Measurements from ENCODE around the gene SUPT20HL2. TPM values are rescaled to one million over a fixed set of nuclear protein-coding genes. Genes with fewer than 3 reads are reported as not detected.

SUPT20HL2 gene
- total RNA-seq, 1 experiment from 2014 or later: not detected

- TF ChIP-seq ZNF425 (CRISPR knock-in tag; conservative IDR thresholded peaks at IDR 0.05) (no peak), AR (CRISPR knock-in tag; IDR thresholded peaks at IDR 0.05) (no peak)
Measured at GRCh38 chrX:24292353-24292752, 21.5 kb downstream of the SUPT20HL2 start (continued).

GRCh38 chrX:24285082-24285481 is 28.8 kb downstream of the SUPT20HL2 start:
- H3K27ac Mint-ChIP-seq: no peak overlapping the region
- ATAC-seq (no peak), DNase-seq (ENCODE audit: low spot score) (no peak)
- no peak overlapping the region for H3K4me3 Mint-ChIP-seq
- H3K9me3 Mint-ChIP-seq: peaks cover 9% of the 10 kb centered on the region
- TF ChIP-seq GABPB1 (CRISPR knock-in tag; IDR thresholded peaks at IDR 0.05) (no peak), SMAD3 (CRISPR knock-in tag; IDR thresholded peaks at IDR 0.05; ENCODE audit: borderline replicate concordance) (no peak), TEAD4 (CRISPR knock-in tag; IDR thresholded peaks at IDR 0.05) (no peak), FOXP4 (CRISPR knock-in tag; IDR thresholded peaks at IDR 0.05) (no peak)
- H3K4me1 Mint-ChIP-seq: peaks cover 36% of the 10 kb centered on the region
- 0 out of 2 replicates have a peak, but pooled peaks cover 4% of the 10 kb centered on the region for H3K36me3 Mint-ChIP-seq
- H3K27me3 Mint-ChIP-seq (ENCODE audit: low read depth): no peaks in the 10 kb centered on the region
- POLR2A ChIA-PET: no interaction called here
- CTCF ChIA-PET: interaction anchor here (1.2 kb wide), 1 partner anchor 10 kb away, joined by 4 read pairs; no protein-coding TSS in a partner anchor

GRCh38 chrX:24283127-24283794 is 30.6 kb downstream of the SUPT20HL2 start:
- Mint-ChIP-seq H3K9me3 (no peaks in the 10 kb centered on the region), H3K4me3 (no peak overlapping the region), H3K4me1 (peaks cover 32% of the 10 kb centered on the region), H3K36me3 (no peaks in the 10 kb centered on the region), H3K27ac (no peak overlapping the region), H3K27me3 (ENCODE audit: low read depth) (no peaks in the 10 kb centered on the region)
- DNase-seq (ENCODE audit: low spot score) (no peak), ATAC-seq (no peak)
- ChIA-PET POLR2A (interaction anchor here (0.7 kb wide), 1 partner anchor 557 kb away, joined by 5 read pairs; no protein-coding TSS in a partner anchor), CTCF (interaction anchor here (0.6 to 0.7 kb wide), 2 partner anchors 35 to 703 kb away, joined by 3 read pairs; no protein-coding TSS in a partner anchor)
- TF ChIP-seq E2F4 (CRISPR knock-in tag; IDR thresholded peaks at IDR 0.05; ENCODE audit: borderline replicate concordance, low read depth): no peak
- TF ChIP-seq ELF4 (CRISPR knock-in tag; IDR thresholded peaks at IDR 0.05; ENCODE audit: low read depth): no peak
- TF ChIP-seq TEAD4 (CRISPR knock-in tag; IDR thresholded peaks at IDR 0.05): no peak
- no peak for TF ChIP-seq ZBTB43 (CRISPR knock-in tag; IDR thresholded peaks at IDR 0.05)
- TF ChIP-seq SP1 (CRISPR knock-in tag; conservative IDR thresholded peaks at IDR 0.05): no peak
- TF ChIP-seq OVOL2 (CRISPR knock-in tag; IDR thresholded peaks at IDR 0.05; ENCODE audit: borderline replicate concordance): no peak
- TF ChIP-seq JAZF1 (CRISPR knock-in tag; IDR thresholded peaks at IDR 0.05): no peak
- TF ChIP-seq NR2C2 (CRISPR knock-in tag; IDR thresholded peaks at IDR 0.05): no peak
- TF ChIP-seq ZNF121 (CRISPR knock-in tag; IDR thresholded peaks at IDR 0.05): no peak

Measured in WTC11 (cell line).